HepG2 (cell line): ENCODE data around the gene INPP1. TPM values are rescaled to one million over a fixed set of nuclear protein-coding genes. Genes with fewer than 3 reads are reported as not detected.

Source experiments
- ATAC-seq: fragments of 200-7000 bp; cut with Tn5 transposase; 3 replicates; pipeline ENCODE4 v1.9.1; 2020; ENCODE audit warnings: mild to moderate bottlenecking, moderate library complexity
- BruUV-seq: library from RNA; stranded (reverse); fragments of 400-500 nt; replicated peaks from 2 replicates; lab custom pipeline; 2021; lab: Mats Ljungman, UMichigan
- CTCF ChIA-PET: fragments of 300-600 bp; formaldehyde crosslinking; extraction: SDS; loops from one replicate; lab custom pipeline; 2021; ENCODE audit warnings: low total read pairs, inconsistent platforms, low intra/inter-chr PET ratio; lab: Yijun Ruan, JAX
- POLR2A ChIA-PET: fragments of 350-600 bp; sonication (Branson Sonifier 250); formaldehyde crosslinking; loops from one replicate; lab custom pipeline; 2020; ENCODE audit warnings: antibody characterized with exemption, inconsistent platforms; lab: Yijun Ruan, JAX
- DNase-seq: peaks from one replicate; pipeline ENCODE4 v3.0.0-alpha.2; 2015; ENCODE audit warnings: low spot score
- FAIRE-seq: peaks from 3 replicates; lab custom pipeline; 2011; peaks lifted over from hg19 to GRCh38; lab: Jason Lieb, UNC
- H2AFZ ChIP-seq: one replicate; pipeline ENCODE4 v1.6.1; 2011; ENCODE audit warnings: low read length, inconsistent platforms
- H3K27ac ChIP-seq: fragments of 300-600 bp; 3 replicates; pipeline ENCODE4 v1.8.0; 2011; ENCODE audit warnings: mixed run types, mild to moderate bottlenecking, mixed read lengths, low read length, inconsistent platforms; ENCODE audit not compliant: insufficient read depth; ENCODE audit errors: extremely low read length
- H3K27me3 ChIP-seq, 2 experiments: fragments of 200-600 bp in 1 of 2; 2 replicates in 1 of 2; 3 replicates in 1 of 2; pipeline versions ENCODE4 v1.6.0 to v1.8.0; 2011; ENCODE audit warnings: low read length in 2 of 2, mild to moderate bottlenecking in 2 of 2, moderate library complexity in 2 of 2, inconsistent platforms in 1 of 2; ENCODE audit not compliant: insufficient read depth in 2 of 2, control insufficient read depth in 1 of 2
- H3K36me3 ChIP-seq, 2 experiments: fragments of 200-600 bp in 1 of 2; replicated peaks in 1 of 2; 2 replicates in 1 of 2; 3 replicates in 1 of 2; pipeline versions ENCODE4 v1.5.1 to v1.8.0; 2011; ENCODE audit warnings: low read length in 2 of 2, inconsistent platforms in 1 of 2; ENCODE audit not compliant: insufficient read depth in 2 of 2, control insufficient read depth in 1 of 2
- H3K4me1 ChIP-seq: 2 replicates; pipeline ENCODE4 v1.5.1; 2012; ENCODE audit warnings: low read length, inconsistent platforms; ENCODE audit not compliant: insufficient read depth
- H3K4me2 ChIP-seq: 2 replicates; pipeline ENCODE4 v1.6.0; 2011; ENCODE audit warnings: low read depth, low read length, inconsistent platforms
- H3K4me3 ChIP-seq, 3 experiments: fragments of 200-600 bp in 1 of 3; sonication (generic), shearing (Covaris generic) in 1 of 3; replicated peaks in 1 of 3; 2 replicates each; pipeline ENCODE4 v1.5.1; 2011 to 2016; ENCODE audit warnings: low read length in 3 of 3, inconsistent platforms in 2 of 3, low read depth in 2 of 3, mild to moderate bottlenecking in 2 of 3, control low read depth in 1 of 3, mixed read lengths in 1 of 3; ENCODE audit not compliant: insufficient read depth in 1 of 3
- H3K79me2 ChIP-seq: one replicate; pipeline ENCODE4 v1.6.1; 2011; ENCODE audit warnings: low read length, inconsistent platforms; ENCODE audit not compliant: insufficient read depth
- H3K9ac ChIP-seq: 2 replicates; pipeline ENCODE4 v1.6.0; 2011; ENCODE audit warnings: mild to moderate bottlenecking, low read depth, low read length, inconsistent platforms; ENCODE audit not compliant: insufficient read depth
- H3K9me3 ChIP-seq: 2 replicates; pipeline ENCODE4 v1.5.1; 2012; ENCODE audit warnings: mild to moderate bottlenecking, low read length
- H4K20me1 ChIP-seq: 2 replicates; pipeline ENCODE4 v1.6.0; 2011; ENCODE audit warnings: inconsistent platforms, mild to moderate bottlenecking, low read length, moderate library complexity; ENCODE audit not compliant: insufficient read depth
- ARNTL ChIP-seq: sonication (generic); formaldehyde crosslinking; IDR thresholded peaks from 2 replicates; pipeline ENCODE4 v1.4.0; 2020; ENCODE audit warnings: mild to moderate bottlenecking, missing genetic modification reagents
- ATF7 ChIP-seq, 2 experiments: fragments of 450-650 bp in 1 of 2; sonication (generic) in 1 of 2; formaldehyde crosslinking in 1 of 2; IDR thresholded peaks; 2 replicates each; pipeline versions ENCODE4 v1.4.0 to v1.6.1; 2016 to 2020; ENCODE audit warnings: antibody characterized with exemption in 1 of 2, mild to moderate bottlenecking in 1 of 2, missing genetic modification reagents in 1 of 2
- JARID2 ChIP-seq: sonication (generic); formaldehyde crosslinking; IDR thresholded peaks from 2 replicates; pipeline ENCODE4 v1.8.1; 2023; ENCODE audit warnings: missing genetic modification reagents, inconsistent platforms; ENCODE audit not compliant: insufficient replicate concordance
- MAFF ChIP-seq: IDR thresholded peaks from 2 replicates; pipeline ENCODE4 v1.6.1; 2011; ENCODE audit warnings: low read depth, low read length, improper control_type of control experiment
- MAFG ChIP-seq: sonication (generic); formaldehyde crosslinking; IDR thresholded peaks from 2 replicates; pipeline ENCODE4 v1.5.1; 2020; ENCODE audit warnings: mild to moderate bottlenecking, missing genetic modification reagents
- NBN ChIP-seq: fragments of 450-650 bp; conservative IDR thresholded peaks from 2 replicates; pipeline ENCODE4 v1.6.1; 2017
- NFKBIZ ChIP-seq: IDR thresholded peaks from 2 replicates; pipeline ENCODE4 v1.6.1; 2018; ENCODE audit warnings: missing genetic modification reagents, missing compliant biosample characterization
- PTBP1 ChIP-seq: fragments of 200-400 bp; formaldehyde crosslinking; IDR thresholded peaks from 2 replicates; pipeline ENCODE4 v1.6.1; 2018; ENCODE audit warnings: low read length, low read depth; ENCODE audit not compliant: poor library complexity, severe bottlenecking
- SMARCE1 ChIP-seq: fragments of 450-650 bp; IDR thresholded peaks from 2 replicates; pipeline ENCODE4 v1.6.1; 2017; ENCODE audit warnings: borderline replicate concordance
- TSC22D2 ChIP-seq: sonication (generic); formaldehyde crosslinking; IDR thresholded peaks from 2 replicates; pipeline ENCODE4 v1.5.1; 2020; ENCODE audit warnings: missing genetic modification reagents, mild to moderate bottlenecking, borderline replicate concordance
- ZFP37 ChIP-seq: sonication (generic); formaldehyde crosslinking; IDR thresholded peaks from 2 replicates; pipeline ENCODE4 v1.4.0; 2020; ENCODE audit warnings: missing genetic modification reagents, borderline replicate concordance
- WGBS: methylation state at CpG from one replicate; pipeline ENCODE4 v1.1.6; 2017; ENCODE audit warnings: low lambda C conversion rate; 5-methylcytosine and 5-hydroxymethylcytosine counted together
- in situ Hi-C: cut with HindIII; loops from 2 replicates; pipeline ENCODE4 v1.10.0; 2017; ENCODE audit warnings: low pct_unique_long_range_greater_than_20kb; ENCODE audit not compliant: extremely low pct_ligation_motif_present
- intact Hi-C: fragments of 100-400 bp; cut with micrococcal nuclease; formaldehyde crosslinking; loops from one replicate; pipeline ENCODE4 v1.10.0; 2022; ENCODE audit not compliant: unreplicated experiment
- polyA plus RNA-seq, 8 experiments: library from polyadenylated mRNA; depleted of rRNA in 3 of 8; stranded (reverse) in 7 of 8; unstranded in 1 of 8; fragments of >200 nt; fragmentation: Illumina TruSeq in 4 of 8; extraction: Trizol in 4 of 8; gene quantifications; 2 replicates each; pipeline versions ENCODE4 v1.2.1 to v1.2.3, GENCODE V29; 2011 to 2016; ENCODE audit warnings: low read depth in 4 of 8, missing spikeins in 1 of 8, mixed read lengths in 1 of 8; ENCODE audit not compliant: insufficient read depth in 1 of 8
- total RNA-seq, 5 experiments: library from RNA; depleted of rRNA; stranded (reverse); fragments of >200 nt; fragmentation: Illumina TruSeq; extraction: Trizol; gene quantifications; 2 replicates each; pipeline ENCODE4 v1.2.3, GENCODE V29; 2016; ENCODE audit warnings: low read depth in 1 of 5
- TF ChIP-seq, protein P1 (sequence below): sonication (generic); formaldehyde crosslinking; IDR thresholded peaks from 2 replicates; pipeline ENCODE4 v1.4.0; 2020; ENCODE audit warnings: mild to moderate bottlenecking, low read depth, missing genetic modification reagents

INPP1 gene
- total and polyA plus RNA-seq, 2 of the 13 experiments (the other 11 are each of a cell fraction or from before 2014, with no cell fraction given): 10.0 to 13.3 TPM

DNA sequence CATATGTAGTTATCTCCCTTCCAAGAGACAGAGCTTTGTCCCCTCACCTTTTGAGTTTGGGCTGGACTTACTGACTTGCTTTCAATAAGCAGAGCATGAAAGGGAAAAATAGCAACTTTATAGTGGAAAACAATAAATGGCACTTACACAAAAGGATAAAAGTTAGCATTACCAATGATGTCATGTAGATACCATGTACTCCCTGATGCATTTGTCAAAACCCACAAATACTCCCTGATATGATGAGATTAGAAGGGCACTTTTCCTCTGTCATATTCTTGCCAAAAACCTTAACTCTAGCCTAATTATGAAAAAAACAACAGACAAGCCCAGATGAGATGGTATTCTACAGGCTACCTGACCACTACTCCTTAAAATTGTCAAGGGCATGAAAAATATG, 39.7 kb upstream of the INPP1 start:
- FAIRE-seq: no peak
- no peak overlapping the region for H3K4me3 ChIP-seq
- no peaks in the 10 kb centered on the region for H3K9me3 ChIP-seq
- H2AFZ ChIP-seq: no peak overlapping the region
- in situ Hi-C loops: no loop called here
- ChIA-PET POLR2A (no interaction called here), CTCF (no interaction called here)
- no peak overlapping the region for H3K27ac ChIP-seq
- no peak overlapping the region for H3K4me2 ChIP-seq
- H3K36me3 ChIP-seq: peaks cover 9 to 31% of the 10 kb centered on the region in 2 experiments
- TF ChIP-seq ATF7 (IDR thresholded peaks at IDR 0.05): peak; percentile 52
- TF ChIP-seq ATF7 (CRISPR knock-in tag; IDR thresholded peaks at IDR 0.05): no peak
- no peak for TF ChIP-seq NFKBIZ (CRISPR knock-in tag)
- TF ChIP-seq, all 625 proteins: peak for 1
- no peaks in the 10 kb centered on the region for H3K27me3 ChIP-seq
- DNase-seq (no peak), ATAC-seq (no peak)
- H3K79me2 ChIP-seq: peaks cover 5% of the 10 kb centered on the region
- intact Hi-C loops: no loop called here
- no peaks in the 10 kb centered on the region for H3K4me1 ChIP-seq
- H3K9ac ChIP-seq: no peak overlapping the region
- BruUV-seq: no TSS peak
- H4K20me1 ChIP-seq: no peaks in the 10 kb centered on the region

DNA sequence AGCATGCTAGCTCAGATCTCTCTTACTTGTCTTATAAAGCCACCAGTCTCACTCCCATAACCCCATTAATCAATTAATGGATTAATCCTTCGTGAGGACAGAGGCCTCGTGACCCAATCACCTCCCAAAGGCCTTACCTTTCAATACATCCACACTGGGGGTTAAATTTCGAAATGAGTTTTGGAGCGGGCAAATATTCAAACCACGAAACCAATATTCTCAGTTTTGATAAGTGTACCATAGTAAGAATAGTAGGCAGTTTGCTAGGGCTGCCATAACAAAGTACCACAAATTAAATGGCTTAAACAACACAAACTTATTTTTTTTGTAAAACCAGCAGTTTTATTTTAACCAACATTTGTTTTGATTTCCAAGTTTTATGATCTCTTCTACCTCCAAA, 39.0 kb upstream of the INPP1 start:
- WGBS: 95% methylated on average over 5 of the region's 5 CpGs
- H3K4me1 ChIP-seq: no peaks in the 10 kb centered on the region
- no peak overlapping the region for H3K27ac ChIP-seq
- H3K36me3 ChIP-seq: peaks cover 9 to 36% of the 10 kb centered on the region in 2 experiments
- H3K9me3 ChIP-seq: no peaks in the 10 kb centered on the region
- FAIRE-seq (no peak), ATAC-seq (no peak)
- H3K4me3 ChIP-seq: no peak overlapping the region
- no peak overlapping the region for H2AFZ ChIP-seq
- BruUV-seq: no TSS peak
- no peaks in the 10 kb centered on the region for H4K20me1 ChIP-seq
- ChIA-PET CTCF (no interaction called here), POLR2A (no interaction called here)
- no peak overlapping the region for H3K4me2 ChIP-seq
- peaks cover 5% of the 10 kb centered on the region for H3K79me2 ChIP-seq
- no peak overlapping the region for H3K9ac ChIP-seq
- intact Hi-C loops: no loop called here
- no peaks in the 10 kb centered on the region for H3K27me3 ChIP-seq
- in situ Hi-C loops: no loop called here
- TF ChIP-seq PTBP1: no peak
- no peak for TF ChIP-seq SMARCE1
- TF ChIP-seq, protein P1, sequence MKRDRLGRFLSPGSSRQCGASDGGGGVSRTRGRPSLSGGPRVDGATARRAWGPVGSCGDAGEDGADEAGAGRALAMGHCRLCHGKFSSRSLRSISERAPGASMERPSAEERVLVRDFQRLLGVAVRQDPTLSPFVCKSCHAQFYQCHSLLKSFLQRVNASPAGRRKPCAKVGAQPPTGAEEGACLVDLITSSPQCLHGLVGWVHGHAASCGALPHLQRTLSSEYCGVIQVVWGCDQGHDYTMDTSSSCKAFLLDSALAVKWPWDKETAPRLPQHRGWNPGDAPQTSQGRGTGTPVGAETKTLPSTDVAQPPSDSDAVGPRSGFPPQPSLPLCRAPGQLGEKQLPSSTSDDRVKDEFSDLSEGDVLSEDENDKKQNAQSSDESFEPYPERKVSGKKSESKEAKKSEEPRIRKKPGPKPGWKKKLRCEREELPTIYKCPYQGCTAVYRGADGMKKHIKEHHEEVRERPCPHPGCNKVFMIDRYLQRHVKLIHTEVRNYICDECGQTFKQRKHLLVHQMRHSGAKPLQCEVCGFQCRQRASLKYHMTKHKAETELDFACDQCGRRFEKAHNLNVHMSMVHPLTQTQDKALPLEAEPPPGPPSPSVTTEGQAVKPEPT: no peak
- TF ChIP-seq ZFP37 (CRISPR knock-in tag): no peak
- no peak for TF ChIP-seq MAFF
- no peak for TF ChIP-seq MAFG (CRISPR knock-in tag)
- TF ChIP-seq TSC22D2 (CRISPR knock-in tag): no peak
- TF ChIP-seq NBN: no peak
- no peak for TF ChIP-seq ARNTL (CRISPR knock-in tag)
- TF ChIP-seq JARID2 (CRISPR knock-in tag): no peak
- TF ChIP-seq, all 625 proteins: peak for 0
- no peak for DNase-seq
